AG08396 (cell line): ENCODE data around the gene KIFAP3.
"Not testable (repeated sequence)": the region's sequence is repeated elsewhere in the genome, so short reads cannot be mapped to it uniquely, and the experiment has no call there.

Source experiments
- DNase-seq: peaks from one replicate; pipeline ENCODE4 v3.0.0; 2012; ENCODE audit warnings: low spot score, mixed read lengths

KIFAP3 gene

DNA sequence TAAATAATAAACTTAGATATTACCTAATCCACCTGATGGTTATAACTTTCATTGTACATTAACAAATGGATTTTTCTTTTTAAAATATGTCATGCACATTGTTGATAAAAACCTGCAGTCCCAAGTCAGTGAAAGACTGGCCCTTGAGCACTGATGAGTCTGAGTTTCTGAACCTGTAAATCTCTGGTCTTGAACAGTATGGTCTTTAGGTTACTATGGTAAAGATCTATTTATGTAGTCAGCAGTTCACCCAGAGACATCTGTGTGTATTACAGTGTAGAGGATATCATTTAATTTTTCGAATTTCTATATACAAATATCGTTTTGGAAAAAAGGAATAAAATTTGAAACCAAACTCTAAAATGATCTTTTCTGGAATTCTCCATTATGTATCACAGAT, 150.4 kb downstream of the KIFAP3 start:
- no peak for DNase-seq

DNA sequence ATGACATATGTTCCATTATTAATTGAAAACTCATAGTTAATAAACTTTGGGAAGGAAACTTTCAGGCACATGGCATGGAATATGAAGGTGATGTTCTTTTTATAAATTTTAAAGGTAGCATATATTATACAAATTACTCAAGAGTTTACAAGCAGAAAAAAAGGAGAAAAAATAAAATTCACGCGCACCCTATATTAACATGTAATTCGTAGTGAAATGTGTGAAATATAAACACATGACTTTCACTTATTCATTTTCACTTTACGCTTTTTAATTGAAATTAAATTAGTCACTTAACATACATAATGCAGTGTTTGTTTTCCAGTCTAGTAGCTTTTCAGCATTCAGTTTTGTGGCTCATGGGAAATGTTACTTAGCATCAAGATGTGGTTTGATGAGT, 153.4 kb downstream of the KIFAP3 start:
- no peak for DNase-seq

DNA sequence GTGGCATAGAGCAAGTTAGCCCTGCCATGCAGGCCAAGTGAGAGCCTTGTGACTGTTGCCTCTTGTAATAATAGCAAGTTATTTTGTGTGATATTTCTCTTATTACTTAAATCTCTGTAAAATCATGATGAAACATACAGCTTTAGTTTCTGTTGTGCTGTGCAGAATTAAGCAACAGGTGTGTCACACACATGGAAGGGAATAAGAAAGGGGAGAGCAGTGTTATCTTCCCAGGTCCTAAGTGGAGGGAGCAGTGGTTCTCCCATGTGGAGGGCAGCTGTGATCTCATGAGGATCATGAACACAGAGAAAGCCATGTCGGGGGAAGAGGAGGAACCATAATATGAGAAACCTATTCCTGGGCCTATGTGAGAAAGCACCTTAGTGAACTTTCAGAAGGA, 155.6 kb downstream of the KIFAP3 start:
- DNase-seq, result no peak

DNA sequence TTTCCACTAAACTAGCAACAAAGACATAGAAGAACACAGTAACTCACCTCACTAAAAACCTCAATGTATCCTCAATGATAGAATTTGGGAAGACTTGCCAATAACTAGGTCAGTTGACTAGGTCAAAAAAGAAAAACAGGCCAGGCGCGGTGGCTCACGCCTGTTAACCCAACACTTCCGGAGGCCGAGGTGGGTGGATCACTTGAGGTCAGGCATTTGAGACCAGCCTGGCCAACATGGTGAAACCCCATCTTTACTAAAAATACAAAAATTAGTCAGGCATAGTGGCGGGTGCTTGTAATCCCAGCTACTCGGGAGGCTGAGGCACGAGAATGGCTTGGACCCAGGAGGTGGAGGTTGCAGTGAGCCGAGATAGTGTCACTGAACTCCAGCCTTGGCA, 156.3 kb downstream of the KIFAP3 start:
- DNase-seq, result not testable (repeated sequence)

DNA sequence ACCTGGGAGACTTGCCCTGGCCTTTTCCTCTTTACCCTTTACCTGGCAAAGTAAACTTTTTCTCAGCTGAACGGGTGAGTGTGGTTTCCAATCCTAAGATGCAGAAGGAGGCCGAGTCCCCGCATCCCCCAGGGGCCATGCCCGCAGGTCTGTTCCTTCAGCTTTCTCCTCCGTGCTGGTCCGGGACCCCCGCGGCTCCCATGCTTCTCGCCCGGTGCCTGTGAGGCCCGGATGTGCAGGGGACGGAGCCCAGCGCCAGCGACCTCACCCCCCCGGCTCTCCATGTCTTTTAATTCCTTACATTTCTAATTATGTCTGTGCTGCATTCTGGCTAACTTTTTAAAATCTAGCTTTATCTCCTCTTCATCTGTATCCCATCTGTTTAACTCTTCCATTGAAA, 159.3 kb downstream of the KIFAP3 start:
- no peak for DNase-seq

- DNase-seq, result peak; percentile 63
Observed at GRCh38 chr1:169914531-169914930, 160.0 kb downstream of the KIFAP3 start.

- DNase-seq, result no peak
Observed at GRCh38 chr1:169909499-169909898, 165.0 kb downstream of the KIFAP3 start.

DNA sequence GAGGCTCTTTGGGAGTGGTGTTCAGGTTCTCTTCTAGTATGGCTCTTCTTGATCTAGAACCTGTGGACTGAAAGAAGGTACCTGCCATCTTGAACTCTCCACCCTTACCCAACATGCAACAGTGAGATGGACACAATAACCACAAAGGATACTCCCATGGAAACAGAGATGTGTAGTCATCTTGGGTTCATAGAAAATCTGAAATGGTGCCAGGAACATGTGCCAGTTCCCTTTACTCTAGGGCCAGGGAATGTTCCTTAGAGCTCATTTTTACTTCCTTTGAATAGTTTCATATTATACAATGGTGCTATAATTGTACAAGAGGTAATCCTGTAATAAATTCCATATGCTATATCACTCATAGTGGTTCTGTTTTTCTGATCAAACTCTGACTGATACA, 167.6 kb downstream of the KIFAP3 start:
- DNase-seq, result peak; percentile 48

DNA sequence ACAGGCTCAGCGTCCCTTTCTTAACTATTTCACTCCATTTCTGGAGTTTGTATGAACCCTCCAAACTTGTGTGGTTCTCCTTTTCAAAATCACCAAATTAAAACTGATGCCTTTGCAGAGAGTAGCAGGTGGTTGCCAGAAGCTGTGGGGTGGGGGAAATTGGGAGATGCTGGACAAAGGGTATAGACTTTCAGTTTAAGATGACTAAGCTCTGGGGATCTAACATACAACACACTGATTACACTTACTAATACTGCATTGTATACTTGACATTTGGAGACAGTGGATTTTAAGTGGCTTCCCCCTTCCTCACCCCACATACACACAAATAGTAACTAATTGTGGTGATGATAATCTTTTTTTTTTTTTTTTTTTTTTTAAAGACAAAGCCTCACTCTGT, 169.7 kb downstream of the KIFAP3 start:
- DNase-seq, result no peak

- no peak for DNase-seq
Observed at GRCh38 chr1:169902751-169903150, 171.7 kb downstream of the KIFAP3 start.

DNA sequence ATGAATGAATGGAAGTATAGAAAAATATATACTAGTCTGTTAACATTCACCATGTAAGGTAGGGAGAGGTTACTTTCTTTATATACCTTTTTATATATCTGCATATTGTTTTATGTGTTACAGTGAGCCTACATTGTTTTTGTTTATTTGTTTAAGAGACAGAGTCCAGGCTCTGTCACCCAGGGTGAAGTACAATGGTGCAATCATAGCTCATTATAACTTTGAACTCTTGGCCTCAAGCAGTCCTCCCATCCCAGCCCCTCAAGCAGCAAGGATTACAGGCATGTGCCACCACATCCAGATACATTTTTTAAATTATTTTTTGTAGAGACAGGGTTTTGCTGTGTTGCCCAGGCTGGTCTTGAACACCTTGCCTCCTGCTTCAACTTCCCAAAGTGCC, 173.4 kb downstream of the KIFAP3 start:
- DNase-seq, result no peak

DNA sequence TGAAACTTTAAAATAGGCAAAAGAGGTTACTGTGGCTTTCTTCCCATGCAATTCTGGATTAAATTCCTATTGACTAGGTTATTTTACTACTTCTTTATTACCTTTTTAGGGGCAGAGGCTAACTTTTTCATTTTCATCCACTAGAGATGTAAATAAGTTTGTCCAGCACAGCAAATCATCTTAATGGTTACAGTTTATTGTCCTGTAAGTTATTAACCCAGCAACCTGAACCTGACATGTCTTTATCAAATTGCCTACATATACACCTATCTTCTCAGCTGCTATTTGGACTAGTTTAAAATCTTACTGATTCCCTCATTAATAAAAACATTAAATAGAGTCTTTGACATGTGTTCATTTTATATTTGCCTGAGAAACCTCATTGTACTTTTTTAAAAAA, 173.9 kb downstream of the KIFAP3 start:
- DNase-seq, result no peak

- DNase-seq, result no peak
Observed at GRCh38 chr1:169899519-169900217, 174.8 kb downstream of the KIFAP3 start.

- DNase-seq, result no peak
Observed at GRCh38 chr1:169896013-169896412, 178.5 kb downstream of the KIFAP3 start.

DNA sequence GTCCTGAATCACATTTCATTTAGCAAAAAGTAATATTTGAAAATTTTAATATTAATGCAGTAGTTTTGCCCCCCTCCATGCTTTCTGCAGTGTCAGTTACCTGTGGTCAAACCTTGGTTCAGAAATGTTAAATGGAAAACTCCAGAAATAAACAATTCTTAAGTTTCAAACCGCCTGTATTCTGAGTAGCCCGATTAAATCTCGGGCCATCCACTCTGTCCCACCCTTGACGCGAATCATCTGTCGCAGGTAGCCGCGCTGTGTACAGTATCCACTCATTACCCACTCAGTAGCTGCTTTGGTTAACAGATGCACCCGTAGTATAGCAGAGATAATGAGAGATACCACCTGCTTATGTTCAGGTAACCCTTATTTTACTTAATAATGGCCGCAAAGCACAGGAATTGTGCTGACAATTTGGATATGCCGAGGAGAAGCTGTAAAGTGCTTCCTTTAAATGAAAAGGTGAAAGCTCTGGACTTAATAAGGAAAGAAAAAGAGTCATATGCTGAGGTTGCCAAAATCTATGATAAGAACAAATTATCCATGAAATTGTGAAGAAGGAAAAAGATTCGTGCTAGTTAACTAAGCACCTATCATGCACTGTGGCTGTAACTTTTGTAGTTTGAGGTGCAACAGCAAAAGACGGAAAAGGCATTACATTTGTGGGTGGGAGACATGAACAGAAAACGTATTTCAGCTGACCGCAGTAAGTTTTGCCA, 179.9 kb downstream of the KIFAP3 start:
- DNase-seq, result no peak

DNA sequence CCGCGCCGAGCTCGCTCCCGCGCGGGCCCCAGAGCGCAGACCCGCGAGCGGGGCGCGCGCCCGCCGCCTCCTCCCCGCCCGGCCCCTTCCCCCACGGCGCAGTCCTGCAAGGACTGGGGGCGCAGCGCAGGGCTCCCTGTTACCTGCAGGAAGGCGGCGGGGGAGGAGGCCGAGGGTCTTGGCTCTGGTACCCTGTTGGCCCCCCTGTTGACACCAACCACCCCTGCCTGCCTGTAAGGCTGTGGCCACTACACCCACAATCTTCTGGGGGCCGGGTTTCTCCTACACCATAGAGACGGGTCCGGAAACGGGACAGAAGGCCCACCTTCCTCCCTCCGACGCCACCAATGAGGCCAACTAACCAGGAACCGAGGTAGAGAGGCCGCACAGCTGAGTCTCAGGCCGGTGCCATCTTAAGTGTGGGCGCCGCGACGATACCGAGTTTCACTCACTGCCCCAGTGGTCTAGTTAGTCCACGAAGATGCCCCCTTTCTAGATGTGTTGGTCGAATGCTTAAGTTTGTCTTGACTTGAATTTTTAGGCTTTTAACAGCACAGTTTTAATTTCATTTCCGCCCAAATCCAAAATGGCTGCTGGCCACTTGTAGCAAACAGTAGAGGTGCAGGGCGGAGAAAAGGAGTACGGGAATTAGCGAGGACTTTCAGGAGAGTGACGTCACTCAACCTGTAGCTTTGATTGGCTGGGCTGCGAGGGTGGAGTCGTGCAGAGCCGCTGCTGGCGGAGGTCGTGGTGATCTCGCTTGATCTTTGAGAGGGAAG, 180.7 kb downstream of the KIFAP3 start, which contains the start of gene SCYL3:
Gene SCYL3 (minus strand): TSS at position 252 of the 779 bp plus-strand sequence. CDS start 5,056 bp downstream, outside the sequence.
- DNase-seq, result peak; percentile 96

GRCh38 chr1:169892927-169893644, 181.4 kb downstream of the KIFAP3 start:
- DNase-seq, result peak; percentile 67

DNA sequence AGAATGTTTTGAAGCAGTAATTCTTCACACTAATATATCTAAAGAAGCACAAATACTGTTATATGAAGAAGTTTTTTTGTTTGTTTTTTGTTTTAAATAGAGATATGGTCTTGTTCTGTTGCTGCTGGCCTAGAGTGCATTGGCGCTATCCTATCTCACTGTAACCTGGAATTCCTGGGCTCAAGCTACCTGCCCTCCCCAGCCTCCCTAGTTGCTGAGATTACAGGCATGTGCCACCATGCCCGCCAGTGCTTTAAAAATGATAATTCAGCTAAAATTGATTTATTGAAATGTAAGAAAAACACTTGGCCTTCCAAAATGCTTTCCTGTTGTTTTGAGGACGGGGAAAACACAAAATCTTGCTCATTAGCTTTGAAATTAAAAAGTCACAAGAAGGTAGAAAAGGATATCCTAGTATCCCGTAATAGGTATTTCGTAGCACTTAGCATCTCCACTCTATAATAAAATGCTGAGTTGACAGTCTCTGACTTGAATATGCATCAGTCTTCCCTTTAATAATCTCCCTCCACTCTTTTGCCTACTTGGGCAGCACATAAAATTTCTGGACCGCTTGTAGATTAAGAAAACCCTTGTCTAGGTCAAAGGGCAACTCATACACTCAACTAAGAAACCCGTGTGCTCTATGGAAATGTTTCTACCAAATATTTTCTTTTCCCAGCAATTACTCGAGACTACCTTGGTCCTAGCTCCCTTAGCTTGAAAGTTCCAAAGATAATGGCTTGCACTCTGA, 182.1 kb downstream of the KIFAP3 start:
- DNase-seq, result no peak

DNA sequence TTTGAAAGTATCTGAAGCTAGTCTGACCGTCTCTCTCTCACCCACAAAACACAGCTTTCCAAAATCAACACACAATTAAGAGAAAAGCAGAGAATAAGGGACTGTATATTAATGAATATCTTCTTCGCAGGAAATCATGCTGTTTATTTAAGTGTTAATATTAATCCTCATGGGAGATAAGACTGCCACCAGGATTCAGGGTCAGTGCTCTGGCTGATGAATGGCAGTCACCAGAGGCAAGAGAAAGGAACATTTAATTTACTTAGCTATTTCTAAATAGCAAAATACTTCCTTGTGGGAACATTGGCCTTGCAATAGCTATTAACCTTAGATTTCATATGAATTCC, 183.0 kb downstream of the KIFAP3 start:
- DNase-seq, result no peak

DNA sequence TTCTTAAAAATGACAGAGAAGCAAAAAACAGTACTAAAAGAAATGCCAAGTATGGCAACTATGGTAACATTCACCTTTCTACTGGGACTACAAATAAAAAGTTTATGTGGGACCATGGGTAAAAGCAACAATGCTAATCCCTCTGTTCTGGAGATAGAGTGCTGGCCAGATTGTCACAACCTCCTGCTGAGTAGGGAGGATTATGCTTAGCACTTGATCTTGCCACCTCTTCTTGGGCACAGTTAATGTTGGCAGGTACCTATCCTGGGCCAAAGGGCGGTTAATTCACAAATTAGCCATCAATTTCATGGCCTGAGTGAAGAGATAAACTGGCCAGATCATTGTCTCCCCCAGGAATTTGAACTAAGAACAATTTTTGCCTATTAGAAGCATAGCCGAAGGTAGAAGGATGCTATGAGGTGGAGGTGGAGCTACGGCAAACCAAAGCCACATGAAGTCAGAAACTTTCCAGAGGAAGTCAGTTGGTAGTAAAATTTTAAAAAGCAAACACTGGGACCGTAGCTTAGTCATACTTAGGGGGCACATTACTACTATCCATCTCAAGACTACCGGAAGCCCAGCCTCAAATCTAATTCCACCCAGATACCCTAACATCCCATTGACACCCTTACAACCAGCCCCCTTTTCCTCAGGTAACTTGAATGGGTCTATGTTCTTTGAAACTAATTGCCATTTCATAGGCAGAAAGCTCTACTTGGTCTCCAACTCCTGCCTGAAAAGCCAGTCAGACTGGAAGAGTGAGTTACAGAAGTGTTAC, 183.5 kb downstream of the KIFAP3 start:
- DNase-seq, result no peak

DNA sequence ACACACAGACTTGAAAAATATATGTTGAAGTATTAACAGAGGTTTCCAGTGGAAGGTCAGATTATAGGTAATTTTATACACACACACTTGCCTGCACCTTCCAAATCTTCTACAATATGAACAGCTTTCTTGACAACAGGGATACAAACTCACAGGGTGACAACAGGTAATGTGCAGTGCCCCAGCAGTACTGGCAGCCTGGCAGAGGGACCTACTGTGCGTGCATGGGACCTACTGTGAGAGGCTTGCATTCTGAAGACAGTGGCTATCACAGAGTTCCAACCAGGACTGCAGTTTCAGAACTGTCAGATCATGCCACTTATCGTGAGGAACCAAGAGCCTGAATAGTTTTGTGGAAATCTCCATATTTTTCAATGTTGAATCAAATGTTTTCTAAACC, 184.6 kb downstream of the KIFAP3 start:
- no peak for DNase-seq
